Endometrial microvascular endothelial cells (primary cell): Measurements from ENCODE around the gene FBN1. TPM values are rescaled to one million over a fixed set of nuclear protein-coding genes. Genes with fewer than 3 reads are reported as not detected.

ENCODE experiments used
- in situ Hi-C: cut with HindIII; loops from 2 replicates; pipeline ENCODE4 v1.10.0; 2017; ENCODE audit warnings: low sequenced_read_pairs, low pct_unique_long_range_greater_than_20kb; ENCODE audit errors: inconsistent ontology term
- total RNA-seq: library from RNA; depleted of rRNA; stranded (reverse); fragments of >200 nt; gene quantifications from one replicate; pipeline ENCODE4 v1.2.3, GENCODE V29; 2015; ENCODE audit errors: inconsistent ontology term

FBN1 gene
- total RNA-seq, 1 donor from 2014 or later: 36.3 TPM

GRCh38 chr15:48653913-48654670 is 8.6 kb upstream of the FBN1 start:
- in situ Hi-C loops: no loop called here

DNA sequence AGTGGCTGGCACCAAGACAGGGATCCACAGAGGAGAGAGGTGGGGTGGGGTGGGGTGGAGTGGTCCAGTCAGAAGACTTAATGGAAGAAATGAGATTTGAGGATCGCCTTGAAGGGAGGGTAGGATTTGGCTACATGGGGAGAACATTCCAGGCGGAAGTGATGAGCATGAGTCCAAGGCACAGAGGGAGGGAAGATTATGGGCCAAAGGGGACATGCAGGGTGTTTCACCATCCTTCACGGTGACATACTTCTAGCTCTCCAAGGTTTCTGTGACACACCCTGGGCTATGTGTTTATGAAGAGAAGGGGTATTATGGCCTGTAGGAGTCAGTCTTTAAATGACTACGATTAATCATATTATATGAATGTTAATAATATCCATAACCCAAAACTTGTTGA is 7.7 kb upstream of the FBN1 start:
- in situ Hi-C loops: no loop called here

DNA sequence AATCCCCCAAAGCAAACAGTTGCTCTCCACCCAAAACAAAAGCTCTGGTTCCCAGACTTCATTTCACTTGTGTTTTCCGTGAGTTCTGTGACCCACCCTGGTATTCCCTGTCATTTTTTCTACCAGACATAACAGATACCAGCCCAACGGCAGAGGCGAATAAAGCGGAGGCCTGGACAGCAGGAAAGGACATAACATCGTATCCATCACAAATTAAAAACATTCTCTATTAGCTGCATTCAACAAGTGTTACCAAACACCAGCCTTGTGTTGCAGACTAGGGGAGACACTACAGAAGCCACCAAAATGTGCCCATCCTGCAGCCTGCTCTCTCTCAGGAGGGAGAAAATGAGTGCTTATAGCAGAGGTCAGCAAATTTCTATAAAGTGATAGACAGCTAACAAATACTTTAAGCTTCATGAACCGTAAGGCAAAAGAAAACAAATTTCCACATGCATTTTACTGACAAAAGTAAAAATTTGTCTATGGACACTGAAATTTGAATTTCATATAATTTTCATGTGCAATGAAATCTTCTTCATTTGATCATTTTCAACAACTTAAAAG is 7.1 kb upstream of the FBN1 start:
- in situ Hi-C loops: no loop called here

DNA sequence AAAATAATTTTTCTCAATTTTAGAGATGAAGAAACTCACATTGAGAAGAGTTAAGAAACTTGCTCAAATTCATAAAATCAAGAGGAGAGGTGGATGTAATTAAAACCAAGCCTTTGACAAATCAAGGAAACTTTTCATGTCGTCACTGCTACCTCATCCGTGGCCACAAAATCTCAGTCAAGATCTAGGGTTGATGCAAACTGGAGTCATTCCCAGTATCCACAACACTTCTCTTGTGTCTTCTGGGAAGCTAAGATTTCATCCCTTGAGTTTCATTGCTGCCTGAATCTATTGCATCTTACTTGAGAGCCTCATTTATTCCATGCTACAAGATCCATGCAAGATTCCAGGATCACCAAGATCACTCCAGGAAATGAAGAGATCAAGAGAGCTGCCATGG is 5.4 kb upstream of the FBN1 start:
- in situ Hi-C loops: no loop called here

- in situ Hi-C loops: no loop called here
Observed at GRCh38 chr15:48647962-48648361, 2.5 kb upstream of the FBN1 start.

DNA sequence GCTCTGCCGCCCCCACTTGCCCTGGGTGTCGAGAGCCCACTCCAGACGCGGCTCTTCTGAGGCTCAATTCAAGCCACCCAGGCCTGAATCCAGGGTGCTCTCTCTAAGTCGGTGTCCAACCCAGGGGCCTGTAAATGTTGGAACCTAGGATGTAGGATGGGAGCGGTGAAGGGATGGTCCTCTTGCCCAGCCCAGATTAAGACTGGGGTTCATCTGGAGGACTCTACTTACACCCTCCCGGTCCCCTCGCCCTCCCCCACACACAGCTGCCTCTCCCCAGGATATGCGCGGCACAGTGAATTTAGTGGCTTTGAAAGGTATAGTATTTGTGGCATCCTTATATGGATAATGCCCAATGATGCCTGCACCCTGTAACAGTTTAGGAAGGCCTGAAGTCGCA is 822 bp upstream of the FBN1 start:
- in situ Hi-C loops: no loop called here

GRCh38 chr15:48644827-48645557 is 517 bp downstream of the FBN1 start:
- in situ Hi-C loops: no loop called here

DNA sequence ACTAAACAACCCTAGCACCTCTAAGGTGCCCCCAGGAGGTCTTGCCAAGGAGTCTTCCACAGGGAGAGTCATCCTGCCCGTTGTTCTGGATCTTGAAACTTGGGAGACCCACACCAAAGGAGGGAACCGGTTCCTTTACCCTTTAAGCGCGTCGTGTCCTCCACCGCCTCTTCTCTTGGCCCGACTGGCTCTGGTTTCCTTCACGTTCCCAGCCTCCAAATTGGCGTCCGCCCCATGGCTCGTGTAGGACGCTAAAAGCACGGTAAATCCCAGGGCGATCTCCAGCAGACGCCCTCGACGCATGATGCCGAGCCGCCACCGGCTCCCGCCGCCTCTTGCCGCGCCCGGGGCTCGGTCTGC is 1.1 kb downstream of the FBN1 start:
- in situ Hi-C loops: no loop called here

DNA sequence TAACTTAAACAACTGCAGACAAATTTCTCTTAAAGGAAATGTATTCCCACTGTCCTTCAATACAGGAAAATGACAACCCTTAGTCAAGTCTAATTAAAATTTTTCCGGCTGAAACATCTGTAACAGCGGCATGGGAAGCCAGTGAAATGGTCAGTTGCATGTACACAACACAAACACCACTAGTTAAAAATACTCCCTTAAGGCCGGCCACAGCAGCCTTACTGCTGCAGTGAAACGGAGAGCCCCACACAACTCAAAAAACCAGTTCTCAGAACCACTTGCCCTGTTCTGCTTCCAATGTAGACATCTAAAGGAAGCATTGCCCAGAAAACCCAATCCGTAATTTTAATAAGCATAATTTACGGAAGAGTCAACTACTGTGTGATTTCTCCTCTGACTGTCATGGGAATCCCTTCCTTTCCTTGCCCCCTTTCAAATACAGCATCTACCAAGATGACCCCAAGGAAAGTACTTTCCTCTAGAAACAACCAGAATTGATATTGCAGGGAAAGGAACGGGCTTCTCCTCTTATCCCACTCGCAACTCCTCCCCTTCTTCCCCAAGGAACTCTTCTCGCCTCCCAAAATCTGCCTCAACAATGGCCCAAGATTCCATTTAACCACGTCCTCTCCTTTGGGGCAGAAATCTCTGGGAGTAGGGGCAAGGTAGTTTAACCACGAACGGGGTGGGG is 1.6 kb downstream of the FBN1 start:
- in situ Hi-C loops: no loop called here

- in situ Hi-C loops: no loop called here
Observed at GRCh38 chr15:48643206-48643605, 2.3 kb downstream of the FBN1 start.

DNA sequence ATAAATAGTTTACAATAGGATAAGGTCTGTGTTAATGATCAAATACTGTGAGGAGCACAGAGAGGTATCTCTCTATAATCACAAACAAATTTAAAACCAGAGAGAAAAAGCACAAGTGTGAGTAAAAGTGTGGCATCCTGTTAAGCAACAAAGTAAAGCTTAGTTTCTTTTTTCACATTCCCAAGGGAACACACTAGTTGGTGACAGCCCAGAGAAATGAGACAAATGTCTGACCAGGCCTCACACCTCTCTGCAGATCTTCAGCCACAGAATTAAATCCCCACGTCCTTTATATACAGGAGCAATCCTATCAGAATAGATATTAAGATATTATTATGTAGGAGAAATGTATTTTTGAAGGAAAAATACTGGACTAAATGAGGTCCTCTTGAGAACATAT is 2.7 kb downstream of the FBN1 start:
- in situ Hi-C loops: no loop called here

DNA sequence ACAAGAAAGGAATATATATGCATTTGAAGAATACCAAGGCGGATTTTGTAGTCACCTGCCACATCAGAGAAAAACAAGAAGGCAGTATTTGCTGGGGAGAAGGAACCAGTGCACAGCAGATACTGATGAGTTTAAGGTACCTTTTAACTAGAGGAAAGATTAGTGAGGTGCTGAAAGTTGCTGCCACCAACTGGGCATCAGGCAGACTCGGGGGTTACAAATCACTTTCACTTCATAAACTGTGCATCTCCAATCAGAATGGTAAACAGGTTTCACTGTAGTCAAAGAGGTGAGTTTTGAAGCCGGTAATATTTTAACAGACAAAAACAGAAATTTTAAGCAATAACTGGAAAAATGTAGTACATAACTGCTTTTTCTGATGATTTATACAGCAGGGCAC is 4.1 kb downstream of the FBN1 start:
- in situ Hi-C loops: no loop called here

GRCh38 chr15:48638963-48639362 is 6.5 kb downstream of the FBN1 start:
- in situ Hi-C loops: no loop called here

DNA sequence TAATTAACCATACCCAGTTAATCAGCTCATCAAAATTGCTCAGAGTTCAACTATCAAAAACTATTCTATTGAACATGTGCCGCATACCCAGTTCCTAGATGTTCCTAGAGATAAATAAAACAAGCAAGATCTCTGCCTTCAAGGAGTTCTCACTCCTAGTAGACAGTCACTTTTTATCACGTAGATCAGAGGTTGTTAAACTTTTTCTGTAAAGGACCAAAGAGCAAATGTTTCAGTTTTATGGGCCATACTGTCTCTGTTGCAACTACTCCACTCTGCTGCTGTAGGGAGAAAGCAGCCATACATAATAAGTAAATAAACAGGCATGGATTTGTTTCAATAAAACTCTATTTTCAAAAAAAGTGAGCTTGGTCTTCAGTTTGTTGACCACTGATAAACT is 7.9 kb downstream of the FBN1 start:
- in situ Hi-C loops: no loop called here

DNA sequence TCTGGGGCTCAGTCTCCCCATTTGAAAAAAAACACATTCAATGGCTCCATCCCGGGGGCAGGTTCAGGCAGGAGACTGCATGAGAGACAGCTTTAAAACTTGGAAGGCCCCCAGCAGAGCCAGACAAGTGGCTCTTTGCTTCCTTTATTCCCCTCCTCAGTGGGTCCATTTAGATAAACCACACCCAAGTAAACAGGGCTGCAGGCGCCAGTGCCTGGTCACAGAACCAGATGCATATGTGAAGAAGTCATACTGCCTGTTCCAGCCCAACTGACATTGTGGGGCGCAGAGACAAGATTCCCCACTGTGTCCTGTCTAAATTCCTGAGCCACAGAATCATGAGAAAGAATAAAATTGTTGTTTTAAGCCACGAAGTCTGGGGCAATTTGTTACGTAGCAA is 9.0 kb downstream of the FBN1 start:
- in situ Hi-C loops: no loop called here

DNA sequence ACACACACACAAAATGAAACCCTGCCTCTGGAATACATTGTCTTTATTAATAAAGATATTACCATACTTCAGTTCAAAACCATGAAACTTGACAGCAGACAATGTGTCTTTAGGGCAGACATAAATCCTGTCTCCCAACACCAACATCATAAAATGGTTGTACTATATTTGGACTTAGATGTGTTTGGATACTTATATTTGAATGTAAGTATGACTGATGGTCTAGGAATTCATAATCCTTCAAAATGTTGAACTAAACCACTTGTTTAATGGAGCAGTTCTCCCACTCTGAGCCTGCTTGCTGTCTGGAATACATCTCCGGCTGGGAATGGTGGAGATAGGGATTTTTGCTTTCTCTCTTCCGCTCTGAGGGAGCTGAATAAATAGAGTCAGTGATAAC is 10.6 kb downstream of the FBN1 start:
- in situ Hi-C loops: no loop called here

- in situ Hi-C loops: no loop called here
Observed at GRCh38 chr15:48634096-48634495, 11.4 kb downstream of the FBN1 start.

DNA sequence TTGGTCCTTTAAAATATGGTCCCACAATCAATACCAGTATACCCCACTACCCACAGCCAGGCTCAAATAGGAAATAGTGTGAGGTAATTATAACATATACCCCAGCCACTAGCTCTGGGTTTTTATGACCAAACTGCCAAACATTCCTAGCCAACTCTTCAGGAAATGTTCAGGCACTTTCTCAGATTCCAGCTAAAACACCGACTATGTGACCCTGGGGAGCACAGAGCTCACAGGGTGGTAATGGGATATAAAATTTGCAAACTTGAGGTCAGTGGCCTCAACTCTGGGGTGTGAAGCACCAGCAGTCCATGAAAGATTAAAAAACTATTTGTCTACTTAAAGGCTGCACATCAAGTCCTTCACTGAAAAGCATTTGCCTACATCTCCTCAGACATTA is 12.9 kb downstream of the FBN1 start:
- in situ Hi-C loops: no loop called here

DNA sequence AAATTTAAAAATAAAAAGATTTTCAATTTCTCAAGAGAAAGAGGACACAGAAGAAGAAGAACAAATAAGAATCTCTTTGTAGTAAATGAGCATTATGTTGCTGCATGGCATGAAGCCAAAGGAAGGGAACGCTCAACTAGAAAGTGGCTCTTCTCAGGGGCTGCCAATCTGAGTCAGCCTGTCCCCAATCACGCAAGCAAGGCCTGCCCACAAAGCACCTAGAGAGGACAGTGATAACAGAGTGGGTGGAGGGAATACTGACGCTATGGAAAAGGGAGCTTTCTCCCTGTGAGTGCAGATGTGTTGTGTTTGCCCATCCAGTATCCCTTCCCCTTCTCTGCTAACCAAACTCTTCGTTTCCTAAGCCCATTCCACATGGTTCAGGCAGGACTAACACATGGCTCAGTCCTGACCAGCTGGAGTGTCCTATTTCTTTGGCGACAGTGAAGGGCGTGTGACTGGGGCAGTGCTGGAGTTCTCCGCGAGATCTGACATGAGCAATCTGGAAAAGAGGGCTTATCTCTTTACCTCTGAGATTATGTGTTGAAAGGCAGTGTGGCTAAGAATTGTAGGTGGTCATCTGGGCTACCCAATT is 14.2 kb downstream of the FBN1 start:
- in situ Hi-C loops: no loop called here
